ENCODE measurements around the gene VHLL. TPM values are rescaled to one million over a fixed set of nuclear protein-coding genes. Genes with fewer than 3 reads are reported as not detected.

Gene VHLL
- polyA plus RNA-seq (2012; rRNA removed): not detected in 2 replicates
- polyA plus RNA-seq (2012; cell fraction: cytosol; rRNA removed): not detected in 2 replicates
- 0.08 and 0.18 TPM in 2 replicates for polyA plus RNA-seq (2012; cell fraction: nucleus; rRNA removed)

- H3K4me3 ChIP-seq (ENCODE audit: low read depth in 2 of 2, low read length in 1 of 2): no peak within 1 kb of the TSS
- no peaks in the 10 kb centered on the region for H4K20me1 ChIP-seq (ENCODE audit: insufficient read depth)
- H3K27ac ChIP-seq (ENCODE audit: low read depth in 2 of 2, low read length in 1 of 2): no peak within 1 kb of the TSS
- H3K4me2 ChIP-seq: no peak within 1 kb of the TSS
- no peaks in the 10 kb centered on the region for H3K9me2 ChIP-seq
- H3K36me3 ChIP-seq (replicated peaks in 1 of 2; ENCODE audit: control insufficient read depth in 1 of 2, insufficient read depth in 2 of 2, low read length in 1 of 2): peaks cover 2 to 7% of the 10 kb centered on the region in 2 experiments
- ChIA-PET POLR2A (no interaction called here), CTCF (interaction anchor here (0.6 to 1.5 kb wide), 3 partner anchors 16 to 61 kb away, joined by 3 to 5 read pairs (median 3); no protein-coding TSS in a partner anchor)
- 88% methylated on average over 19 of the region's 19 CpGs for WGBS (ENCODE audit: low lambda C conversion rate)
- H3K4me1 ChIP-seq (ENCODE audit: control insufficient read depth in 1 of 2, insufficient read depth in 2 of 2, low read depth in 1 of 2, low read length in 1 of 2): peaks cover 9 to 10% of the 10 kb centered on the region in 2 experiments; a peak in 2 of 4 replicates
- no peaks in the 10 kb centered on the region for H3K27me3 ChIP-seq (ENCODE audit: insufficient read depth)
- TF ChIP-seq NFIC (IDR thresholded peaks at IDR 0.05; ENCODE audit: borderline replicate concordance) (no peak), POLR2AphosphoS5 (IDR thresholded peaks at IDR 0.05; ENCODE audit: low read depth, low read length) (no peak), REST (IDR thresholded peaks at IDR 0.05; ENCODE audit: low read depth, low read length) (no peak), FOXJ3 (CRISPR knock-in tag; IDR thresholded peaks at IDR 0.05) (no peak), USF1 (IDR thresholded peaks at IDR 0.05; ENCODE audit: borderline replicate concordance, low read depth) (no peak), RXRA (IDR thresholded peaks at IDR 0.05; ENCODE audit: borderline replicate concordance, low read depth) (no peak), SMC3 (IDR thresholded peaks at IDR 0.05; ENCODE audit: low read depth, low read length) (no peak), NRF1 (IDR thresholded peaks at IDR 0.05; ENCODE audit: low read depth, low read length) (no peak), EP300 (IDR thresholded peaks at IDR 0.05; ENCODE audit: borderline replicate concordance in 1 of 2, low read depth in 1 of 2, low read length in 1 of 2) (no peak), MAX (IDR thresholded peaks at IDR 0.05; ENCODE audit: low read depth) (no peak), RCOR1 (IDR thresholded peaks at IDR 0.05; ENCODE audit: low read length) (no peak), IRF3 (IDR thresholded peaks at IDR 0.05; ENCODE audit: low read depth, low read length) (no peak), RFX5 (IDR thresholded peaks at IDR 0.05; ENCODE audit: low read length) (no peak), TCF12 (IDR thresholded peaks at IDR 0.05) (no peak), TAF1 (IDR thresholded peaks at IDR 0.05; ENCODE audit: borderline replicate concordance, low read depth, low read length) (no peak), EZH2phosphoT487 (IDR thresholded peaks at IDR 0.05; ENCODE audit: borderline replicate concordance, low read depth) (no peak), RAD21 (IDR thresholded peaks at IDR 0.05; ENCODE audit: low read length) (no peak)
- H3K9ac ChIP-seq: no peak within 1 kb of the TSS
- peaks cover 9% of the 10 kb centered on the region for H3F3A ChIP-seq (replicated peaks; ENCODE audit: insufficient read depth)
- no peaks in the 10 kb centered on the region for H3K9me3 ChIP-seq
- H2AFZ ChIP-seq (ENCODE audit: low read depth): no peak within 1 kb of the TSS
- DNase-seq: no peak
- peaks cover 18% of the 10 kb centered on the region for H3K79me2 ChIP-seq (ENCODE audit: insufficient read depth)
Measured at GRCh38 chr1:156298852-156299357, at the start of gene VHLL. VHLL (minus strand) TSS chr1:156299307; CDS start chr1:156299189, 118 bp downstream.
